Prostate gland (tissue), 2 donors: Measurements from ENCODE around the gene MAP3K7.

Experiments used
- CTCF ChIP-seq, 4 experiments: fragments of 200-600 bp in 2 of 4; fragments of 450-650 bp in 2 of 4; sonication (generic) in 2 of 4; IDR thresholded peaks; 1 replicate in 3 of 4; 2 replicates in 1 of 4; pipeline ENCODE4 v1.5.1; 2016 to 2019; ENCODE audit warnings: antibody characterized with exemption in 4 of 4, mild to moderate bottlenecking in 2 of 4, moderate library complexity in 2 of 4
- POLR2A ChIP-seq: fragments of 450-650 bp; IDR thresholded peaks from one replicate; pipeline ENCODE4 v1.6.1; 2016; ENCODE audit warnings: antibody characterized with exemption, mild to moderate bottlenecking
- POLR2AphosphoS5 ChIP-seq: sonication (generic); formaldehyde crosslinking; IDR thresholded peaks from one replicate; pipeline ENCODE4 v1.6.1; 2017; ENCODE audit warnings: antibody characterized with exemption

- no peak for TF ChIP-seq POLR2A
- no peak for TF ChIP-seq POLR2AphosphoS5
- TF ChIP-seq CTCF (IDR thresholded peaks at IDR 0.05): no peak
These were observed 119.3 kb downstream of the MAP3K7 start for GRCh38 chr6:90467546-90467945.
